Nephron (organoid): ENCODE data around the gene XIST.
A peak's percentile ranks its signal among the peaks of the same experiment; 100 is the strongest.

ENCODE experiments used
- H3K27ac Mint-ChIP-seq, 3 experiments: 2 replicates each; pipeline ENCODE4 v1.8.0; 2020; ENCODE audit warnings: mixed read lengths in 3 of 3, mild to moderate bottlenecking in 2 of 3, moderate library complexity in 1 of 3
- H3K27me3 Mint-ChIP-seq: 2 replicates; pipeline ENCODE4 v1.8.0; 2021; ENCODE audit warnings: low read depth, mild to moderate bottlenecking, moderate library complexity, mixed read lengths
- H3K36me3 Mint-ChIP-seq: 2 replicates; pipeline ENCODE4 v1.8.0; 2020; ENCODE audit warnings: low read depth, mixed read lengths
- H3K4me1 Mint-ChIP-seq: 2 replicates; pipeline ENCODE4 v1.8.0; 2020; ENCODE audit warnings: mixed read lengths
- H3K4me3 Mint-ChIP-seq, 3 experiments: 2 replicates each; pipeline ENCODE4 v1.8.0; 2020; ENCODE audit warnings: mild to moderate bottlenecking in 3 of 3, mixed read lengths in 3 of 3, moderate library complexity in 2 of 3
- H3K9me3 Mint-ChIP-seq: 2 replicates; pipeline ENCODE4 v1.8.0; 2020; ENCODE audit warnings: mixed read lengths
- CTCF ChIP-seq, 3 experiments: fragments of 200-600 bp; sonication (generic); IDR thresholded peaks; one replicate each; pipeline ENCODE4 v1.5.0; 2021; ENCODE audit warnings: antibody characterized with exemption in 3 of 3; ENCODE audit not compliant: unreplicated experiment in 3 of 3

XIST gene

GRCh38 chrX:73867144-73867543 is 14.6 kb upstream of the XIST start:
- Mint-ChIP-seq H3K27me3 (peaks cover 3% of the 10 kb centered on the region), H3K4me3 (no peak overlapping the region), H3K4me1 (no peaks in the 10 kb centered on the region), H3K27ac (no peak overlapping the region), H3K9me3 (peaks cover 4% of the 10 kb centered on the region), H3K36me3 (no peaks in the 10 kb centered on the region)
- no peak for TF ChIP-seq CTCF (IDR thresholded peaks at IDR 0.05; ENCODE audit: unreplicated experiment in 3 of 3)

DNA sequence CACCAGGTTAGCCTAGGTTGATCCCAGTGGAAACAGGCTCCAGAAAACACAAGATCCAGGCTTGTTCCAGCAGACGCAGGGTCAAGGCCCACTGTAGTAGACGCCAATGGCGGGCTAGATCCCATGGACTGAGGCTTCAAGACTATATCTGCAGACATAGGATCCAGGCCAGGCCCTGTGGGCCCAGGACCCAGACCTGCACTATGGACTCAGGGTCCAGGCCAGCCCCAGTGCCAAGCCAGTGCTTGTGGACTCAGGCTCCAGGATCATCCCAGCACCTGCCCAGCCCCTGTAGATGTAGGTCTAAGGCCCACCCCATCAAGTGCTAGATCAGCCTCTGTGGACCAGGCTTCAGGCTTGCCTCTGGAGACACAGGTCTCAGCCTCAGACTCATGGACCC is 11.3 kb upstream of the XIST start:
- Mint-ChIP-seq H3K4me3 (no peak overlapping the region), H3K27ac (no peak overlapping the region), H3K36me3 (no peaks in the 10 kb centered on the region), H3K27me3 (peaks cover 6% of the 10 kb centered on the region), H3K9me3 (peaks cover 8% of the 10 kb centered on the region), H3K4me1 (no peaks in the 10 kb centered on the region)
- TF ChIP-seq CTCF (IDR thresholded peaks at IDR 0.05; ENCODE audit: unreplicated experiment in 3 of 3), result no peak

DNA sequence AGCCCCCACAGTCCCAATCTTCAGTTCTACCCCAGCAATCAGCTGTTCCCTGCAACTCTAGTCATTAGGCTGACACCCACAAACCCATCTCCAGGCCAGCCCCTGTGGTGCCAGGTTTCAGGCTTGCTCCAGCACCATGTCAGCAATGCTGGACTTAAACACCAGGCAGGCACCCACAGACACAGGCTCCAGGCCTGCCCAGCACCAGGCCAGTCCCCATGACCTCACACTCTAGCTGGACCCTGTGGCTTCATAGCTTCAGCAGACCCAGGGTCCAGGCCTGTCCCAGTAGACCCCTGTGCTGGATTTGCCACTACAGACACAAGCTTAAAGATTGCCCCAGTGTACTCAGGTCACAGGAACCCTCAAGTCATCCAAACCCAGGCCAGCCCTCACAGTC is 10.8 kb upstream of the XIST start:
- Mint-ChIP-seq H3K27me3 (peaks cover 6% of the 10 kb centered on the region), H3K36me3 (no peaks in the 10 kb centered on the region), H3K4me3 (no peak overlapping the region), H3K4me1 (no peaks in the 10 kb centered on the region), H3K9me3 (peaks cover 8% of the 10 kb centered on the region), H3K27ac (no peak overlapping the region)
- TF ChIP-seq CTCF (IDR thresholded peaks at IDR 0.05; ENCODE audit: unreplicated experiment in 3 of 3), result no peak

DNA sequence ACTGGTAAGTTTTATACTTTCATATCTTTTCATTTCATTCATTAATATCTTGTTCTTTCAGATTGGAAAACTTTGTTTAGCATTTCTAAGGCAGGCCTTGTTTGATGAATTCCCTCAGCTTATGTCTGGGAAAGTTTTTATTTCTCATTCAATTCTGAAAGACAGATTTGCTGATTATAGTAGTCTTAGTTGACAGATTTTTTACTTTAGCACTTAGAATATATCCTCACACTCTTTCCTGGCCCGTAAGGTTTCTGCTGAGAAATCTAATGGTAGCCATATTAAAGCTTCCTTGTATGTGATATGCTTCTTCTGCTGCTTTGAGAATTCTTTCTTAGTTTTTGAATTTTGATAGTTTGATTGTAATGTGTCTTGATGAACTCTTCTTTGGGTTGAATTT is 7.1 kb upstream of the XIST start:
- no peak overlapping the region for H3K4me3 Mint-ChIP-seq
- H3K27ac Mint-ChIP-seq, result no peak overlapping the region
- peaks cover 3% of the 10 kb centered on the region for H3K27me3 Mint-ChIP-seq
- TF ChIP-seq CTCF (IDR thresholded peaks at IDR 0.05; ENCODE audit: unreplicated experiment in 3 of 3), result no peak
- H3K36me3 Mint-ChIP-seq, result no peaks in the 10 kb centered on the region
- H3K9me3 Mint-ChIP-seq, result peaks cover 8% of the 10 kb centered on the region
- H3K4me1 Mint-ChIP-seq, result no peaks in the 10 kb centered on the region

GRCh38 chrX:73855546-73855945 is 3.0 kb upstream of the XIST start:
- Mint-ChIP-seq H3K36me3 (no peaks in the 10 kb centered on the region), H3K9me3 (peaks cover 13% of the 10 kb centered on the region), H3K27ac (peak overlapping the region in 2 of 3 experiments; percentile 14 to 18), H3K27me3 (no peaks in the 10 kb centered on the region), H3K4me3 (no peak overlapping the region), H3K4me1 (no peaks in the 10 kb centered on the region)
- peak; percentile 75 to 83 (median 77) for TF ChIP-seq CTCF (IDR thresholded peaks at IDR 0.05; ENCODE audit: unreplicated experiment in 3 of 3)

DNA sequence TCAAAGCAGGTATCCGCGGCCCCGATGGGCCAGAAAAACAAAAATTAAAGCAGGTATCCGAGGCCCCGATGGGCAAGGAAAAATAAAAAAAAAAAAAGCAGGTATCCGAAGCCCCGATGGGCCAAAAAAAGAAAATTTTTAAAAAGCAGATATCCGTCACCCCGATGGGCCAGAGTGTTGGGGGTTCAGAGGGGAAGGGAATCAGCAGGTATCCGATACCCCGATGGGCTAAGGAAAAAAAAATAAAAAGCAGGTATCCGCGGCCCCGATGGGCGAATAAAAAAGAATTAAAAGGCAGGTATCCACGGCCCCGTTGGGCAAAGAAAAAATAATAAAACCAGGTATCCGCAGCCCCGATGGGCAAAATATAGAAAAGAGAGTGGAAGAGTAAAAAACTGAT is 492 bp downstream of the XIST start:
- no peaks in the 10 kb centered on the region for H3K36me3 Mint-ChIP-seq
- H3K4me3 Mint-ChIP-seq, result no peak overlapping the region
- H3K9me3 Mint-ChIP-seq, result peaks cover 4% of the 10 kb centered on the region
- H3K27me3 Mint-ChIP-seq, result no peaks in the 10 kb centered on the region
- H3K4me1 Mint-ChIP-seq, result no peaks in the 10 kb centered on the region
- TF ChIP-seq CTCF (IDR thresholded peaks at IDR 0.05; ENCODE audit: unreplicated experiment in 3 of 3), result no peak
- no peak overlapping the region for H3K27ac Mint-ChIP-seq
